ENCODE results near the gene HTRA3.

The HTRA3 gene

DNA sequence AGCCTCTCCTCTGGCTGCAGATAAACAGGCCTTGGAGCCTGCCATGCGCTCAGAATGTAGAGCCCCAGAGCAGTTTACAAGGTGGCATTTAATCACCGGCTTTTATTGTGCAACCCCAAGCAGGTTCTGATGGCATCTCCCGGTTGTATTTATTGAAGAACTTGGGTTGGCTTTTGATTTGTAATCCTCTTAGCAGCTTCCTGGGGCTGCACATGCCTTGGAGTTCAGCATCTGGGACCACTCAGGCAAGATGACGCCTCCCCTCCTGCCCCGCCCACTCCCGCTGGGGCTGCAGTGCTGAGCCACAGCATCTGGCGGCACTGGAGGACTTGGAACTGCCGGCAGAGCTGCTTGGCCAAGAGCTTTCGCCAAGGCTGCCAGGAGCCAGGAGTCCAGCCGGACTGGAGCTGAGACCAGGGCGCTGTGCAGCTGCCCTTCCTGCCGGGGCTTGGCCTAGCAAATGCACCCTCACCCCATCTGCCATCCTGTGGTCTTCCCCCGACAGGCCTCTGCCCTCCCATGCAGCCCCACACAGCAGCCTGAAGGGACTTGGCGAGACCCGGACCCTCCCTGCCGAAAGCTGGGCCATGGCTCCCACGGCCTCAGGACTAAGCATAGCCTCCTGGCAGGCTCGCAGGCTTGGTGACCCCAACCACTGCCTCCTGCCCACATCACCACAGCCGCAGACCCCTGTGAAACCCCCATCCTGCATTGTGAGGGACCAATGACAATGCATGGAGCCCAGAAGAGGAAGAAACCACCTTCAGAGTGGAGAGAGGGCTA is 5.4 kb downstream of the HTRA3 start:
- H3K27me3 ChIP-seq (replicated peaks; ENCODE audit: control insufficient read depth, insufficient read depth, low read length, poor library complexity, severe bottlenecking) = peaks cover 10% of the 10 kb centered on the region
- H3K27ac ChIP-seq (ENCODE audit: insufficient read depth, low read length, poor library complexity, severe bottlenecking) = no peak overlapping the region
- H3K4me3 ChIP-seq (ENCODE audit: insufficient read depth, low read depth, low read length, poor library complexity, severe bottlenecking) = no peak overlapping the region
- H3K9me3 ChIP-seq (ENCODE audit: control insufficient read depth, low read length) = no peaks in the 10 kb centered on the region
- DNase-seq = no peak
- no peaks in the 10 kb centered on the region for H3K4me1 ChIP-seq (ENCODE audit: control insufficient read depth, insufficient read depth, low read length, poor library complexity, severe bottlenecking)
- no peaks in the 10 kb centered on the region for H3K36me3 ChIP-seq (ENCODE audit: control insufficient read depth, insufficient read depth, low read length)

DNA sequence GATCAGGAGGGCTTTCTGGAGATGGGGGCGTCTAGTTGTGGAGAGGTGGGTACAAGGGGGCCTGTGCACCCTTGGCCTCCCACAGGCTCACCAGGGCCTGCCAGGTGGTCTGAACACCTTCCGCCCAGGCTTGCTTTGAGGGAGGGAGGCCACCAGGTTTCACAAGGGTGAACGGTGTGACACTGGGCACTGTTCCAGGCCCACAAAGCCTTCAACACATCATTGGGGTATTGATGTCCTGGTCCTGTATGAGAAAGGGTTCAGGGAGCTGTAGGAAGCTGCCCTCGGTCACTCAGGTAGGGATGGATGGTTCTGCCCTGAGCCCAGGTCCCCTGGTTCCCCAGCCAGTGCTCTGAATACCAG is 6.0 kb downstream of the HTRA3 start:
- Histone ChIP-seq H3K27me3 (replicated peaks; ENCODE audit: control insufficient read depth, insufficient read depth, low read length, poor library complexity, severe bottlenecking) (peaks cover 7% of the 10 kb centered on the region), H3K36me3 (ENCODE audit: control insufficient read depth, insufficient read depth, low read length) (no peaks in the 10 kb centered on the region), H3K4me1 (ENCODE audit: control insufficient read depth, insufficient read depth, low read length, poor library complexity, severe bottlenecking) (no peaks in the 10 kb centered on the region), H3K27ac (ENCODE audit: insufficient read depth, low read length, poor library complexity, severe bottlenecking) (no peak overlapping the region), H3K9me3 (ENCODE audit: control insufficient read depth, low read length) (no peaks in the 10 kb centered on the region), H3K4me3 (ENCODE audit: insufficient read depth, low read depth, low read length, poor library complexity, severe bottlenecking) (no peak overlapping the region)
- DNase-seq = no peak

DNA sequence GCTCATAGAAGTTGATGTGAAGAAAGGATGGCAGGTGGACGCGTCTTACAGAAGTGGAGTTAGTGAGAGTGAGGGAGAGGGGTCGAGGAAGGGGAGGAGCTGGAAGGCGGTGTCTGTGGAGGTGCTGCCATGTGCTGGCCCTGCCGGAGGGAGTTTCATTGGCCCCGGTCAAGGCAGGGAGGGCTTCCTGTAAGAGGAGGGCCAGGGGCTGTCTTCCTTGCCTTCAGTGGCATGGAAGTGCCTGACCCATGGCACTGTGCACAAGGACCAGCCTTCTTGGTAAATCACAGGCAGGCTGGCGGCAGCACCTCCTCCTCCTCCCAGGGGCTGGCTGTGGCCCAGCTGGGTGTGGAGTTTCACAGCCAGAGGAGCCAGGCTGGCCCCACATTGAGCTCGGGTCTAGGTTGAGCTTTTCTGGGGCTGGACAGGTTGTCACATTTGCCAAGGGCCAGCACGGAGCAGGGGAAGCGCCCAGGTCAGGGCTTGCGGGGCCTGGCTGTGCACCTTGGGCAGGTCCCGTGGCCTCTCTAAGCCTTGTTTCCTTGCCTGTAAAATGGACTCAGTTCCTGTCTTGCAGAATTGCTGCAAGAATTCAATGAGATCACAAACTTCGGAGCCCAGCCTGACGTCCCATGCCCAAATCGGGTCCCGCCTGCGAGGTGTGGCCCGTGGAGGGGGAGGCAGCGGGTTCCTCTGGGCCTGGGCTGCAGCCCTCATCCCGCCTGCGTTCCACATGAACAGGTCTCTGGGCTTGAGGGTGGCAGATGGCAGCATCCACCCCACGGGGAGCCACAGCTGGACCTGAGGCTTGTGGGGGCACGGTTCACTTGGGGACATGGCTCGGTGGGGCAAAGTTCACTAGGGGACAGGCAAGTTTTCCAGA is 7.0 kb downstream of the HTRA3 start:
- H3K4me1 ChIP-seq (ENCODE audit: control insufficient read depth, insufficient read depth, low read length, poor library complexity, severe bottlenecking) = no peaks in the 10 kb centered on the region
- H3K9me3 ChIP-seq (ENCODE audit: control insufficient read depth, low read length) = no peaks in the 10 kb centered on the region
- H3K27ac ChIP-seq (ENCODE audit: insufficient read depth, low read length, poor library complexity, severe bottlenecking) = no peak overlapping the region
- DNase-seq = no peak
- H3K4me3 ChIP-seq (ENCODE audit: insufficient read depth, low read depth, low read length, poor library complexity, severe bottlenecking) = no peak overlapping the region
- H3K36me3 ChIP-seq (ENCODE audit: control insufficient read depth, insufficient read depth, low read length) = no peaks in the 10 kb centered on the region
- no peaks in the 10 kb centered on the region for H3K27me3 ChIP-seq (replicated peaks; ENCODE audit: control insufficient read depth, insufficient read depth, low read length, poor library complexity, severe bottlenecking)

DNA sequence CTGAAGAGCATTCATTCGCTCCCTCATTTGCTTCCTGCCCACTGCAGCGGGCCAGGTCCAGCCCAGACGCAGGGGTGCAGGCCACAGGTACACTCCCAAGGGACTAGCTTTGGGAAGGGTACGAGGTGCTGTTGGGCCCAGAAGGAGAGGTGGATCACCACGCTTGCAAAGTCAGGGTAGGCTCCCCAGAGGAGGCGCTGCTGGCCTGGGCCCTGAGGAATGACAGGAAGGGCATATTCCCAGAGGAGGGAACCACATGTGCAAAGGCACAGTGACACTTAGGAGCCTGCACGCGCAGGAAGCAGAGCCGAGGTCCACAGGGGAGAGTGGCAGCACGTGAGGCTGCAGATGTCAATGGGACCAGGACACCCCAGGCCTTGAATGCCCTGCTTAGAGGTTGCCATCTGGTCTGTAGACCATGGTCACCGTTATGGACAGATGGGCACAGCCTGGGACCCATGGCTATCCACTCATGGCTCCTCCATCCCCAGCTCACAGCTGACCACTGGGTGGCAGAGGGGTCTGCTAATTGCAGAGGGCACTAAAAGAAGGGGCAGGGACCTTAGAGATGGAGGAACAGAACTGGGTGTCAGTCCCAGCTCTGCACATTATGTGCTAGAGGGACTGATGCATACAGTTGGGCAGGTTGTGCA is 7.9 kb downstream of the HTRA3 start:
- no peaks in the 10 kb centered on the region for H3K4me1 ChIP-seq (ENCODE audit: control insufficient read depth, insufficient read depth, low read length, poor library complexity, severe bottlenecking)
- no peaks in the 10 kb centered on the region for H3K27me3 ChIP-seq (replicated peaks; ENCODE audit: control insufficient read depth, insufficient read depth, low read length, poor library complexity, severe bottlenecking)
- DNase-seq = no peak
- H3K27ac ChIP-seq (ENCODE audit: insufficient read depth, low read length, poor library complexity, severe bottlenecking) = no peak overlapping the region
- no peaks in the 10 kb centered on the region for H3K36me3 ChIP-seq (ENCODE audit: control insufficient read depth, insufficient read depth, low read length)
- no peak overlapping the region for H3K4me3 ChIP-seq (ENCODE audit: insufficient read depth, low read depth, low read length, poor library complexity, severe bottlenecking)
- H3K9me3 ChIP-seq (ENCODE audit: control insufficient read depth, low read length) = no peaks in the 10 kb centered on the region

DNA sequence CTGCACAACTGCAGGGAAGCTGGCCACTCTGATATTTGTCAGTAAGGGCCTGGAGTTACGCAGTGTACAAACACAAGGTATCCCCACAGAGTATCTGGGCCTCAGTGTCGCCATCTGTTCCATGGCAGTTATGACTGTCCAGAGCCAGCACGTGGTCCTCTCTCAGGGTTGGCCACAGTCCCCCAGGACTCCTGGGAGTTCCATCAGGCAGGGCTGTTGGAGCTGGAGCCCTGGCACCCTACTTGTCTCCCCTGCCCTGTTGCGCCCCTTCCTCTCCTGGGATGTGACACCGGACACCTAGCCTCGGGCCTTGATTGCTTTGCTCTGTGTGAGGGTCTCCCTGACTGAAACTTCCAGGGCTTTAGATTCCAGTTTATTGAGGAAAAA is 8.4 kb downstream of the HTRA3 start:
- Histone ChIP-seq H3K36me3 (ENCODE audit: control insufficient read depth, insufficient read depth, low read length) (no peaks in the 10 kb centered on the region), H3K27me3 (replicated peaks; ENCODE audit: control insufficient read depth, insufficient read depth, low read length, poor library complexity, severe bottlenecking) (no peaks in the 10 kb centered on the region), H3K4me3 (ENCODE audit: insufficient read depth, low read depth, low read length, poor library complexity, severe bottlenecking) (no peak overlapping the region), H3K4me1 (ENCODE audit: control insufficient read depth, insufficient read depth, low read length, poor library complexity, severe bottlenecking) (no peaks in the 10 kb centered on the region), H3K27ac (ENCODE audit: insufficient read depth, low read length, poor library complexity, severe bottlenecking) (no peak overlapping the region), H3K9me3 (ENCODE audit: control insufficient read depth, low read length) (no peaks in the 10 kb centered on the region)
- DNase-seq = no peak

DNA sequence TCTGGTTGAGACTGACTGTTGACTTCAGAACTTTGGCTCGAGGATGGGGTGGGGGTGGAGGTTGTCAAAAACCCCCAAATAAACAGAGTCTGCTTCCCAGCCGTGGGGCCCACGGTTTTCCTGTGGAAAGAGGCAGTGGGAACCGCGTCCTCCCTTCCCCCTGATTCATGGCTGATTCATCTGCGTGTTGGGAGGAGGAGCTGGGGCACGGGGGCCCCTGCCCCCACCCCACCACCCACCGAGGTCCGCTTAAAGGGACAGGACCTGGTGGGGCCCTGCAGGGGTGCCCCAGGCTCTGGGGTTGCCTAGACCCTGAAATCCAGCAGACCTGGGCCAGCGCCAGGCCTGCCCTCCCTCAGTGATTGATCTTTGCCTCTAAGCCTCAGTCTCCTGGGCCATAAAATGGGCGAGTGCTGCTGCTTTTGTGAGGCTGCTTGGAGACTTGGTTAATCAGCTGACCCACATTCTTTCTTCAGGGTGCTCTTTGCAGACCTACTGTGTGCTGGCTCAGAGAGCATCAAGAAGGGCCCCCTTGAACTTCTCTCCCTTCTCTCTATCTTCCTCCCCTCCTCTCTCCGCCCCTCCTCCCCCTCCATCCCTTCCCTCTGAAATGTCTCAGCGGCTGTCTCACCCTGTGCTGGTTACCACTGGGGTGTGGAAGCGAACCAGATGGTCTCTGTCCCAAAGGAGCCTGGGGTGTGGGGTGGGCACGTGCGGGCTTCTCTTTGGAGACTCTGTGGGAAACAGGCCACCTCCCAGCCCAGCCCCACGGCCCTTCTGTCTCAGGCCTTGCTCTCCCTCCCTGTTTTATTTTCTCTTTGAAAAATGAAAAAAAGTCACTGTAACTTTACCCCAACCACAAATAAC is 9.1 kb downstream of the HTRA3 start:
- no peaks in the 10 kb centered on the region for H3K36me3 ChIP-seq (ENCODE audit: control insufficient read depth, insufficient read depth, low read length)
- H3K4me1 ChIP-seq (ENCODE audit: control insufficient read depth, insufficient read depth, low read length, poor library complexity, severe bottlenecking) = no peaks in the 10 kb centered on the region
- H3K4me3 ChIP-seq (ENCODE audit: insufficient read depth, low read depth, low read length, poor library complexity, severe bottlenecking) = no peak overlapping the region
- DNase-seq = no peak
- H3K9me3 ChIP-seq (ENCODE audit: control insufficient read depth, low read length) = no peaks in the 10 kb centered on the region
- H3K27me3 ChIP-seq (replicated peaks; ENCODE audit: control insufficient read depth, insufficient read depth, low read length, poor library complexity, severe bottlenecking) = no peaks in the 10 kb centered on the region
- no peak overlapping the region for H3K27ac ChIP-seq (ENCODE audit: insufficient read depth, low read length, poor library complexity, severe bottlenecking)

DNA sequence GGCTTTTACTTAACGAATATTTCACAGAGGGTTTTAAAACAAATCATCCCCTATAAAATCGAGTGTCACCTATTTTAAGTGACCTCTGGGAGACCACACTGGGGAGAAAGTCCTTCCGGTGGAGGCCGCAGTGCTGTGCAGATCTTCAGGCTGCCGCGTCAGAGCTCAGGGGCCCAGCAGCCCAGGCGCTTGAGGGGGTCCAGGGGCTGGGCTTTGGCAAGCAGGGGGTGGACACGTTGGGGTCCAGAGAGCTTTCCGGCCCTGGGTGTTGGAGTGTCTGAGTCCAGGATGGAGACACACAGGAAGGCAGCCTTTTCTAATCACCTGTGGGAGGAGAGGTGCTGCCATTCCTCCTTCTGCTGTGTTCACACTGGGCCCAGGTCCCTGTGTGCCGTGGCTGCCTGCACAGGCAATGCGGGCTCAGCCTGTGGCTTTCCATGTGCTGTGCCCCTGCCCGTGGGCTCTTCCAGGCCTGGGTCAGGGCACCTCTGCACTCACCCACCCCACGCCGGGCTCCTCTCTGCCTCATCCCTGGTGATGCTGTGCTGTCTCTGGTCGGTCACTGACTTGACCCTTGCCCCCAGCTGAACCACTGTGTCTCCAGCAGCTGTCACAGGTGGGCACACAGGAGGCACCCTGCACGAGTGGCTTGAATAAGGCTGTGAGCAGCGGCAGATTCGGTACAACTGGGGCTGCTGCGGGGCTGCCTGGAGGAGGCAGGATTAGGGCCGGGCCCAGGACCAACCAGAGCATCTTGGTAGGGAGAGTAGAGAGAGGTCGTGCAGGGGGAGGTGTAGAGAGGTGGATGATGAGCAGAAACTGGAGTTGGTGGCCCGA is 10.0 kb downstream of the HTRA3 start:
- no peaks in the 10 kb centered on the region for H3K4me1 ChIP-seq (ENCODE audit: control insufficient read depth, insufficient read depth, low read length, poor library complexity, severe bottlenecking)

DNA sequence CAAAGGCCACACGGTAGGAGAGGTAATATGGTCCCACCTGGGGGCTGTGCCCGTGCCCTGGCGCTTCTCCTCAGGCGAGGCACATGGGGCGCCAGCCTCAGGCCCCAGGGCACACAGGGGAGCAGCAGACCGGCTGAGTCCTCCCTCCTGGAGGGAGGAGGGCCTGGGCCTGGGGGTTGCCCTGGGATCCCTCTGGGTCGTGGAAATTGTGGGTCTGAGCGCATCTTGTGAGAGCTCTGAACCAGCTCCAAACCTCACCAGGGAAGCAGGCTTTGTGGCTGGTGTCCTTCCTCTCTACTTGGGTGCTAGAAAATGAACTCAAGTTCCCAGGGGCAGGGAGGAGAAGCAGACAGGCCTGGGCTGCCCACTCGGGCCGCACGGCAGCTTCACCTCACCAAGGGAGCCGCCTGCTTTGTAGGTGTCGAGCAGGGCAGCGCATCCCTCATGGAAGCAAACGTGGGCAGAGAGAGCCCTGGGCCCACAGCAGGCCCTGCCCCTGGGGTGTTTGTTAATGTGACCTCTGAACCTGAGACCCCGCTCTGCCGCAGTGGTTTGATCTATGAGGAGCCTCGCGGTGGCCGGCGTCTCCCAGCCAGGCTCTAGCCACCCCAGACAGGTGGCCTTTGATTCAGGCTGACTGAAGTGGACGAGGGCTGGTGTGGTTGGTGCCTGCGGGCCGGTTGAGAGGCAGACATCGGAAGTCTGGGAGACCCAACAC is 10.8 kb downstream of the HTRA3 start:
- Histone ChIP-seq H3K9me3 (ENCODE audit: control insufficient read depth, low read length) (no peaks in the 10 kb centered on the region), H3K4me3 (ENCODE audit: insufficient read depth, low read depth, low read length, poor library complexity, severe bottlenecking) (no peak overlapping the region), H3K27me3 (replicated peaks; ENCODE audit: control insufficient read depth, insufficient read depth, low read length, poor library complexity, severe bottlenecking) (no peaks in the 10 kb centered on the region), H3K4me1 (ENCODE audit: control insufficient read depth, insufficient read depth, low read length, poor library complexity, severe bottlenecking) (no peaks in the 10 kb centered on the region), H3K27ac (ENCODE audit: insufficient read depth, low read length, poor library complexity, severe bottlenecking) (no peak overlapping the region), H3K36me3 (ENCODE audit: control insufficient read depth, insufficient read depth, low read length) (no peaks in the 10 kb centered on the region)
- DNase-seq = no peak

More for the DNA sequence above, 10.0 kb downstream of the HTRA3 start:
- DNase-seq = no peak
- no peaks in the 10 kb centered on the region for H3K9me3 ChIP-seq (ENCODE audit: control insufficient read depth, low read length)
- H3K4me3 ChIP-seq (ENCODE audit: insufficient read depth, low read depth, low read length, poor library complexity, severe bottlenecking) = no peak overlapping the region
- no peaks in the 10 kb centered on the region for H3K27me3 ChIP-seq (replicated peaks; ENCODE audit: control insufficient read depth, insufficient read depth, low read length, poor library complexity, severe bottlenecking)
- no peak overlapping the region for H3K27ac ChIP-seq (ENCODE audit: insufficient read depth, low read length, poor library complexity, severe bottlenecking)
- no peaks in the 10 kb centered on the region for H3K36me3 ChIP-seq (ENCODE audit: control insufficient read depth, insufficient read depth, low read length)
